Fibroblast of pulmonary artery (primary cell): ENCODE measurements around the gene VSIG8.
A peak's percentile ranks its signal among the peaks of the same experiment; 100 is the strongest.

Experiments
- DNase-seq: peaks from one replicate; pipeline ENCODE4 v3.0.0-alpha.2; 2010; ENCODE audit warnings: low read depth
- H3K4me3 ChIP-seq: replicated peaks from 2 replicates; pipeline ENCODE4 v1.5.1; 2011; ENCODE audit warnings: low read depth, mild to moderate bottlenecking, control low read depth, low read length, moderate library complexity
- TF ChIP-seq, protein P1 (sequence below): IDR thresholded peaks from 2 replicates; pipeline ENCODE4 v1.5.1; 2011; ENCODE audit warnings: mild to moderate bottlenecking, control low read depth, low read length, inconsistent platforms; ENCODE audit errors: missing control alignments

VSIG8 gene

GRCh38 chr1:159851407-159851806, 11.1 kb downstream of the VSIG8 start:
- TF ChIP-seq, protein P1, sequence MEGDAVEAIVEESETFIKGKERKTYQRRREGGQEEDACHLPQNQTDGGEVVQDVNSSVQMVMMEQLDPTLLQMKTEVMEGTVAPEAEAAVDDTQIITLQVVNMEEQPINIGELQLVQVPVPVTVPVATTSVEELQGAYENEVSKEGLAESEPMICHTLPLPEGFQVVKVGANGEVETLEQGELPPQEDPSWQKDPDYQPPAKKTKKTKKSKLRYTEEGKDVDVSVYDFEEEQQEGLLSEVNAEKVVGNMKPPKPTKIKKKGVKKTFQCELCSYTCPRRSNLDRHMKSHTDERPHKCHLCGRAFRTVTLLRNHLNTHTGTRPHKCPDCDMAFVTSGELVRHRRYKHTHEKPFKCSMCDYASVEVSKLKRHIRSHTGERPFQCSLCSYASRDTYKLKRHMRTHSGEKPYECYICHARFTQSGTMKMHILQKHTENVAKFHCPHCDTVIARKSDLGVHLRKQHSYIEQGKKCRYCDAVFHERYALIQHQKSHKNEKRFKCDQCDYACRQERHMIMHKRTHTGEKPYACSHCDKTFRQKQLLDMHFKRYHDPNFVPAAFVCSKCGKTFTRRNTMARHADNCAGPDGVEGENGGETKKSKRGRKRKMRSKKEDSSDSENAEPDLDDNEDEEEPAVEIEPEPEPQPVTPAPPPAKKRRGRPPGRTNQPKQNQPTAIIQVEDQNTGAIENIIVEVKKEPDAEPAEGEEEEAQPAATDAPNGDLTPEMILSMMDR: peak; percentile 6
- H3K4me3 ChIP-seq: no peak overlapping the region
- DNase-seq: no peak

DNA sequence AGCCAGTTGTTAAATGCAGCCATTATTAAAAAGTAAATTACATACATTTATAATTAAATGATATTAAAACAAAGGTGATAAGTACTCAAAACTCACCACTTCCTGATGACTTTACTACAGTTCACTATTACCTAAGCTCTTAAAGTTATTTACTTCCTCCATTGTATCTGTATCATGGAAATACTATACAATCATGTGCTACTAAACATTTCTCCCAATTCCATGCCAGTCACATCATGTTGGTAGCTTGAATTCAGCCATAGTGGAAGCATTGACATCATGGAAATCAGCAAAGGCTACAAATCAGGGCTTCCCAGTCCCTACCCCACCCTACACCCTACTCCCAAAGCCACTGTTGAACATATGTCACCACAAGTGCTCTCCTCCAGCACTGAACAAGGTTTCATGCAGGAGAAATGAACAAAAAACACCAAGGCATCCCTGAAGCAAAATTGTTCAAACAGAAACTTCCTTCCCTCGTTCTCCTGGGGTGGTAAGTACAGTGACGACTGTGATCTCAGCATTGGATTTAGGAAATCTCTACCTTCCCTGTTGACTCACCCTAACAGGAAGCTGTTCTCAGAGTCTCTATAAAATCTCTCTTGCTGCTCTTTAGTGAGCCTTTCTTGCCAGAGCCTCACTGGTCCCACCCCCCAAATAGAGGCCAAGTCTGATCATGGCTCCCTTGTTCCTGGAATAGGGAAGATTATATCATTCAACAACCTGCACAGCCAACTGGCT, 12.7 kb downstream of the VSIG8 start:
- peak; percentile 52 for DNase-seq
- TF ChIP-seq, protein P1: no peak
- H3K4me3 ChIP-seq: no peak overlapping the region

- H3K4me3 ChIP-seq: no peak overlapping the region
- no peak for DNase-seq
- TF ChIP-seq, protein P1: no peak
These were observed 14.1 kb downstream of the VSIG8 start for GRCh38 chr1:159848326-159848725.

DNA sequence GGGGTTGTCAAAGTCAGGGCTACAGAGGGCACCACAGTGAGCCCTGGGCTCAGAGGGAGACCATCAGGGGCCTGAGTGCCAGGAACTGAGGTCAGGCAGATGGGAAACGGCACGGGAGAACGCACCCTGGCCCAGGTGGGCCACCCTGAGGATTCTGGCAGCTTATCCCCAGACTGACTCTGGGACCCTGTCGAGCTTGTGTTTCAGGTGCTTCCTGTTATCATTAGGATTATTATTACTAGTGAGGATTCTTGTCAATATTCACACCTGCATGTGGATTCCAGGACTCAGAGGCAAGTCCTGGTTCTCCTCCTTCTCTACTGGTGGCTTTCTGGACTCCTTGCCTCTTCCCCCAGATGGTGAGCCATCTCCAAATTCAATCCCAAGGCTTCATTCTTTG, 15.2 kb downstream of the VSIG8 start:
- TF ChIP-seq, protein P1: no peak
- no peak overlapping the region for H3K4me3 ChIP-seq
- DNase-seq: no peak

GRCh38 chr1:159845751-159846629, 16.5 kb downstream of the VSIG8 start:
- no peak for DNase-seq
- TF ChIP-seq, protein P1: no peak
- no peak overlapping the region for H3K4me3 ChIP-seq

GRCh38 chr1:159843459-159843858, 19.0 kb downstream of the VSIG8 start:
- no peak for DNase-seq
- TF ChIP-seq, protein P1: no peak
- H3K4me3 ChIP-seq: no peak overlapping the region
